K562 (cell line): ENCODE measurements around the gene CAPN14. TPM values are rescaled to one million over a fixed set of nuclear protein-coding genes. Genes with fewer than 3 reads are reported as not detected.

Source experiments
- ATAC-seq: fragments of 200-7000 bp; cut with Tn5 transposase; 3 replicates; pipeline ENCODE4 v1.9.1; 2020; ENCODE audit warnings: moderate library complexity
- BruUV-seq: library from RNA; stranded (reverse); fragments of 400-500 nt; replicated peaks from 2 replicates; lab custom pipeline; 2021; lab: Mats Ljungman, UMichigan
- CTCF ChIA-PET: fragments of 300-600 bp; formaldehyde crosslinking; extraction: SDS; loops from one replicate; lab custom pipeline; 2021; ENCODE audit warnings: low intra/inter-chr PET ratio; lab: Yijun Ruan, JAX
- POLR2A ChIA-PET: fragments of 300-600, 350-650 bp; sonication (Branson Sonifier 250); formaldehyde crosslinking; extraction: SDS; loops from one replicate; lab custom pipeline; 2021; ENCODE audit warnings: antibody characterized with exemption, inconsistent platforms; lab: Yijun Ruan, JAX
- DNase-seq, 4 experiments: peaks; one replicate each; pipeline versions ENCODE4 v3.0.0 to v3.0.0-alpha.2; 2011 to 2018; ENCODE audit warnings: low spot score in 3 of 4, mixed read lengths in 3 of 4; ENCODE audit errors: extremely low read depth in 1 of 4
- FAIRE-seq: peaks from 2 replicates; lab custom pipeline; 2011; peaks lifted over from hg19 to GRCh38; lab: Jason Lieb, UNC
- H2AFZ ChIP-seq: 2 replicates; pipeline ENCODE4 v1.6.0; 2011; ENCODE audit warnings: low read depth, low read length, control low read depth, inconsistent platforms
- H3K27ac ChIP-seq: fragments of 200-600 bp; 3 replicates; pipeline ENCODE4 v1.8.0; 2011; ENCODE audit warnings: low read depth, mild to moderate bottlenecking, control low read depth, inconsistent platforms, low read length, moderate library complexity, mixed read lengths; ENCODE audit errors: extremely low read depth
- H3K27me3 ChIP-seq, 2 experiments: fragments of 300-600 bp in 1 of 2; 2 replicates in 1 of 2; 3 replicates in 1 of 2; pipeline versions ENCODE4 v1.6.0 to v1.8.0; 2011; ENCODE audit warnings: inconsistent platforms in 2 of 2, low read length in 2 of 2, mild to moderate bottlenecking in 1 of 2, mixed read lengths in 1 of 2, moderate library complexity in 1 of 2; ENCODE audit not compliant: control insufficient read depth in 2 of 2, insufficient read depth in 2 of 2
- H3K36me3 ChIP-seq: fragments of 300-600 bp; 3 replicates; pipeline ENCODE4 v1.8.0; 2011; ENCODE audit warnings: mild to moderate bottlenecking, low read length, inconsistent platforms; ENCODE audit not compliant: control insufficient read depth, insufficient read depth
- H3K4me1 ChIP-seq, 2 experiments: fragments of 200-600 bp in 1 of 2; replicated peaks in 1 of 2; 2 replicates in 1 of 2; 3 replicates in 1 of 2; pipeline versions ENCODE4 v1.5.1 to v1.8.0; 2011; ENCODE audit warnings: inconsistent platforms in 2 of 2, low read length in 2 of 2, mild to moderate bottlenecking in 1 of 2, mixed read lengths in 1 of 2, moderate library complexity in 1 of 2; ENCODE audit not compliant: control insufficient read depth in 2 of 2, insufficient read depth in 2 of 2
- H3K4me2 ChIP-seq: 2 replicates; pipeline ENCODE4 v1.6.1; 2011; ENCODE audit warnings: low read length, control low read depth, inconsistent platforms, mixed read lengths; ENCODE audit not compliant: insufficient read depth
- H3K4me3 ChIP-seq: fragments of 200-600 bp; sonication (generic), shearing (Covaris generic); 2 replicates; pipeline ENCODE4 v1.5.1; 2016; ENCODE audit warnings: control low read depth, inconsistent platforms
- H3K79me2 ChIP-seq: fragments of 200-600 bp; 3 replicates; pipeline ENCODE4 v1.8.0; 2011; ENCODE audit warnings: low read length, inconsistent platforms; ENCODE audit not compliant: control insufficient read depth, insufficient read depth
- H3K9ac ChIP-seq, 2 experiments: 2 replicates each; pipeline versions ENCODE4 v1.6.0 to v1.6.1; 2011; ENCODE audit warnings: low read depth in 2 of 2, low read length in 2 of 2, control low read depth in 1 of 2, inconsistent platforms in 1 of 2, mild to moderate bottlenecking in 1 of 2, mixed read lengths in 1 of 2; ENCODE audit not compliant: insufficient read depth in 1 of 2
- H3K9me1 ChIP-seq: one replicate; pipeline ENCODE4 v1.6.0; 2011; ENCODE audit warnings: inconsistent platforms, mild to moderate bottlenecking, low read length, moderate library complexity; ENCODE audit not compliant: control insufficient read depth, insufficient read depth
- H3K9me3 ChIP-seq: replicated peaks from 2 replicates; pipeline ENCODE4 v1.5.1; 2011; ENCODE audit warnings: low read depth, low read length, inconsistent platforms; ENCODE audit not compliant: control insufficient read depth, insufficient read depth
- H4K20me1 ChIP-seq: replicated peaks from 2 replicates; pipeline ENCODE4 v1.6.1; 2011; ENCODE audit warnings: low read length, inconsistent platforms, mixed read lengths; ENCODE audit not compliant: control insufficient read depth, insufficient read depth
- ATF7 ChIP-seq: fragments of 450-650 bp; IDR thresholded peaks from 2 replicates; pipeline ENCODE4 v1.7.1; 2014; ENCODE audit warnings: mild to moderate bottlenecking, moderate library complexity
- EWSR1 ChIP-seq: fragments of 450-650 bp; IDR thresholded peaks from 2 replicates; pipeline ENCODE4 v1.6.1; 2018; ENCODE audit warnings: borderline replicate concordance, mild to moderate bottlenecking, low read depth, moderate library complexity; ENCODE audit not compliant: partially characterized antibody
- HNRNPUL1 ChIP-seq: fragments of 200-400 bp; formaldehyde crosslinking; IDR thresholded peaks from 2 replicates; pipeline ENCODE4 v1.6.1; 2017; ENCODE audit warnings: low read length
- MYBL2 ChIP-seq, 2 experiments: fragments of 450-650 bp in 1 of 2; sonication (generic) in 1 of 2; formaldehyde crosslinking in 1 of 2; IDR thresholded peaks; 2 replicates each; pipeline versions ENCODE4 v1.6.1 to v1.8.1; 2017 to 2022; ENCODE audit warnings: borderline replicate concordance in 1 of 2, inconsistent platforms in 1 of 2, low read depth in 1 of 2, mild to moderate bottlenecking in 1 of 2, missing genetic modification reagents in 1 of 2, moderate library complexity in 1 of 2
- NEUROD1 ChIP-seq: fragments of 150-350 bp; IDR thresholded peaks from 2 replicates; pipeline ENCODE4 v1.6.1; 2014; ENCODE audit warnings: borderline replicate concordance, low read length, low read depth; ENCODE audit not compliant: partially characterized antibody
- SIRT6 ChIP-seq: IDR thresholded peaks from one replicate; pipeline ENCODE4 v1.6.1; 2012; ENCODE audit warnings: low read depth, mild to moderate bottlenecking, control low read depth, inconsistent platforms, low read length, moderate library complexity
- SP2 ChIP-seq: IDR thresholded peaks from 2 replicates; pipeline ENCODE4 v1.6.1; 2011; ENCODE audit warnings: mild to moderate bottlenecking, low read depth, low read length, moderate library complexity; ENCODE audit not compliant: poor library complexity, severe bottlenecking; ENCODE audit errors: extremely low read depth
- SRSF7 ChIP-seq: fragments of 200-400 bp; formaldehyde crosslinking; optimal IDR thresholded peaks from 2 replicates; pipeline ENCODE3; 2017; ENCODE audit warnings: mild to moderate bottlenecking, low read depth, low read length
- XRCC4 ChIP-seq: IDR thresholded peaks from one replicate; pipeline ENCODE4 v1.6.1; 2011; ENCODE audit not compliant: insufficient read depth, insufficient read length; ENCODE audit errors: extremely low read depth
- ZNF184 ChIP-seq: sonication (generic); formaldehyde crosslinking; IDR thresholded peaks from 2 replicates; pipeline ENCODE4 v1.5.0; 2020; ENCODE audit warnings: missing genetic modification reagents
- ZNF274 ChIP-seq: IDR thresholded peaks from 2 replicates; pipeline ENCODE4 v1.6.1; 2011; ENCODE audit warnings: low read depth, mild to moderate bottlenecking, low read length, moderate library complexity, borderline replicate concordance
- ZNF707 ChIP-seq: fragments of 250-450 bp; sonication (Bioruptor Pico); conservative IDR thresholded peaks from 2 replicates; pipeline ENCODE4 v1.8.0; 2022; ENCODE audit warnings: inconsistent platforms, mild to moderate bottlenecking, moderate library complexity
- WGBS: fragments of 100-300 bp; shearing (Covaris generic); methylation state at CpG from one replicate; pipeline ENCODE4 v1.1.6; 2016; ENCODE audit warnings: low coverage, mixed read lengths; ENCODE audit not compliant: insufficient coverage; ENCODE audit errors: missing lambda C conversion rate; 5-methylcytosine and 5-hydroxymethylcytosine counted together
- in situ Hi-C: fragments of 300-500 bp; cut with MboI; formaldehyde crosslinking; loops from 4 replicates; pipeline ENCODE4 v1.15.0; 2018; ENCODE audit warnings: inconsistent platforms, mixed read lengths
- intact Hi-C: fragments of 100-400 bp; cut with micrococcal nuclease; formaldehyde crosslinking; loops from 2 replicates; pipeline ENCODE4 v1.14.2; 2022
- polyA plus RNA-seq, 8 experiments: library from polyadenylated mRNA; depleted of rRNA in 4 of 8; stranded (reverse) in 5 of 8; unstranded in 3 of 8; fragments of >200 nt; fragmentation: Nextera tagmentation in 2 of 8; fragmentation: Illumina TruSeq in 1 of 8; extraction: Ambion mirVana in 2 of 8; extraction: Trizol in 1 of 8; gene quantifications; 2 replicates each; pipeline versions ENCODE4 v1.2.1 to v1.2.3, GENCODE V29; 2011 to 2014; ENCODE audit warnings: inconsistent platforms in 1 of 8, missing spikeins in 1 of 8
- total RNA-seq, 7 experiments: library from RNA; depleted of rRNA in 6 of 7; stranded (reverse); fragments of >200 nt in 6 of 7; fragmentation: Illumina TruSeq in 2 of 7; extraction: Trizol in 2 of 7; gene quantifications; 2 replicates each; pipeline versions ENCODE4 v1.2.1 to v1.2.3, GENCODE V29; 2011 to 2021; ENCODE audit warnings: low replicate concordance in 1 of 7

CAPN14 gene
- total and polyA plus RNA-seq, 9 of the 15 experiments (the other 6 are each of a cell fraction or from before 2014, with no cell fraction given), result not detected

DNA sequence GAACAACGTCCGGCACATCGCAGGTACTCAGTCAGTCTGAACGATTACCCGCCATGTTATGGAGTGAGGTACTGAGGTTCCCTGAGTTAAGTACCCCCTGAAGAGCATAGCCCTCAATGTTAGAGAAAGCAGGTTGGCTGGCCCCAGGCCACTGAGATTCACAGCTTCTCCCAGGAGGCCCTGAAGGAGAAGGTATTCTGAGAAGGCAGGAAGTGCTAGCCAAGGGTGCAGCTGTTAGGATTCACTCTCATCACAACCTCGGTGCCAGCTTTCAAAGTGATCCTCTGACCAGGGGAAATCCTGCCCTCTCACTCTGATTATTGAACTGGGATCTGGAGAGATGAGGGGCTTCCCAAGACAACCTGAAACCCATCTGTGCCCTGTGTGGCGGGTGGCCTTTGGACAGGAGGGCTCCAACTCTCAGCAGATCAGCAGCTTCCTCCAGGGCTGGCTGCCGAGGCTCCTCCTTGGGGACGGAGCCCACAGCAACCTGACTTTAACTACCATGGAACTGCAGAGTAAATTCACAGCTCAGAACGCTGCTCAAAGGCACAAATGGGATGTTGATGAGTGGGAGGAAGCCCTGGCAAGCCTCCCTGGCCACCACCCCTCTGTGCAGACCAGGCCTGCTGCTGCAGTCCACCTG, 24.4 kb upstream of the CAPN14 start (continued):
- TF ChIP-seq NEUROD1, result no peak
- no peak for TF ChIP-seq ATF7

DNA sequence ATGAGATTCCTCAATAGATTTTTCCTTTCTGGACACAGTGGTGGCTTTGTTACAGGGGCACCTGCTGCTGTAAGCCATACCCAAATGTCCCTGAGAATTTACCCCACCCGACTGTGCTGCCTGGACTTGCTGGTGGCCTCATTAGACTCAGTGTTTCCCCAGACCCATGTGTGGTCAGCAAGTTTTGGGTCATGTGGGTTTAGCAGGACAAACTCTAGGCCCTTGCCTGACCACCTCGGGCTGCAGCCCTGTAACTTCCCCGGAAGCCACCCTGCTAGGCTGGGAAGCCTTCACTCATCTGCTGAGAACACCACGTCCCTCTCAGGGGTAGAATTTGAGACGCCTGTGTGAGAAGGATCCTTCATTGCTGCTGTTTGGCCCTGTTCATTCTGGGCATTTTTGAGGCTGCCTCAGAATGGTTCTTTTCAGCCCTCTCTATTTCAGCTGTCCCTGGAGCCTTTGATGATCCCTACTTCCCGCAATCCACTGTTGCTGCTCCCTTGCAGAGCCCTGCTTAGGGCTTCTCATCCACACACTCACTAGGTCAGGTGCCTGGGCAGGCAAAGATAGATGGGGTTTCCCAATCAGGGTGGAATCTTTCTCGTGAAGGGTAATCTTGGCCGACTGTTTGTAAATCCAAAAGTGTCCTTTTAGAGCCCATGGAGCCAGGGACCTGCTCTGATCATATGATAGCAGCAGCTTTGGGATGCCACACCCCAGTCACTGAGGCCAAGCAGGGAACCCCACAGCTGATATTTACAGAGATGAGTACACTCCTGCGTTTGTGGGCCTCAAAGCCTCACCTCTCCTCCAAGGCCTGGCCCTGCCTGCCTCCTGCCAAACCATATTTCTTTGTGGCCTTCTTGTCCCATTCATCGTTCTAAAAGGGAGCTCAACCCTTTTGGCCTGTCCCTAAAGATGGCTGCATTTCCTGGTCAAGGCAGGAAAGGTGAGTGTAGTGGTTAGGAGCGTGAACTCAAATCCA, 23.4 kb upstream of the CAPN14 start:
- FAIRE-seq, result no peak
- no peak for TF ChIP-seq HNRNPUL1
- no peak for TF ChIP-seq MYBL2 (IDR thresholded peaks at IDR 0.05; ENCODE audit: low read depth)
- no peak for TF ChIP-seq MYBL2 (CRISPR knock-in tag; IDR thresholded peaks at IDR 0.05; ENCODE audit: borderline replicate concordance)
- no peak for TF ChIP-seq SP2
- no peak for TF ChIP-seq SRSF7
- no peak for TF ChIP-seq ZNF707 (CRISPR knock-in tag)
- TF ChIP-seq ZNF184 (CRISPR knock-in tag), result no peak
- TF ChIP-seq EWSR1, result no peak
- no peak for TF ChIP-seq SIRT6
- no peak for TF ChIP-seq XRCC4
- no peak for TF ChIP-seq ZNF274
- no peak overlapping the region for H3K27ac ChIP-seq
- no peak overlapping the region for H3K4me2 ChIP-seq
- H3K9me1 ChIP-seq, result no peaks in the 10 kb centered on the region
- DNase-seq, result no peak
- ATAC-seq, result no peak
- peaks cover 0 to 37% of the 10 kb centered on the region in 2 experiments; a peak in 3 of 5 replicates for H3K27me3 ChIP-seq
- BruUV-seq, result no TSS peak
- no peaks in the 10 kb centered on the region; a peak in 2 of 5 replicates for H3K4me1 ChIP-seq
- intact Hi-C loops (no loop called here), in situ Hi-C loops (no loop called here)
- POLR2A ChIA-PET, result interaction anchor here (1.1 kb wide), 1 partner anchor 25 kb away, joined by 3 read pairs; no protein-coding TSS in a partner anchor
- H3K9ac ChIP-seq, result no peak overlapping the region
- CTCF ChIA-PET, result no interaction called here
- no peaks in the 10 kb centered on the region for H3K36me3 ChIP-seq
- under 1% methylated on average over 11 of the region's 11 CpGs for WGBS
- no peak overlapping the region for H3K4me3 ChIP-seq
- no peaks in the 10 kb centered on the region for H3K9me3 ChIP-seq
- H4K20me1 ChIP-seq, result no peaks in the 10 kb centered on the region
- H2AFZ ChIP-seq, result no peak overlapping the region
- H3K79me2 ChIP-seq, result no peaks in the 10 kb centered on the region
